Suprapubic skin (tissue), 4 donors: ENCODE results near the gene MARCHF7.

Experiments
- CTCF ChIP-seq, 2 donors: fragments of 200-600 bp in 1 of 2; fragments of 450-650 bp in 1 of 2; sonication (generic) in 1 of 2; IDR thresholded peaks; one replicate each; pipeline ENCODE4 v1.5.1; 2016 to 2019; ENCODE audit warnings: antibody characterized with exemption in 2 of 2, mild to moderate bottlenecking in 1 of 2, moderate library complexity in 1 of 2
- POLR2A ChIP-seq, 2 donors: fragments of 450-650 bp; IDR thresholded peaks; one replicate each; pipeline ENCODE4 v1.6.1; 2017; ENCODE audit warnings: antibody characterized with exemption in 2 of 2, mild to moderate bottlenecking in 2 of 2, moderate library complexity in 2 of 2
- POLR2AphosphoS5 ChIP-seq, 3 donors: sonication (generic); formaldehyde crosslinking; IDR thresholded peaks; one replicate each; pipeline ENCODE4 v1.6.1; 2017; ENCODE audit warnings: antibody characterized with exemption in 3 of 3

GRCh38 chr2:159703491-159703890 is 8.8 kb upstream of the MARCHF7 start:
- TF ChIP-seq CTCF (IDR thresholded peaks at IDR 0.05) = no peak
- no peak for TF ChIP-seq POLR2AphosphoS5 (IDR thresholded peaks at IDR 0.05)
- no peak for TF ChIP-seq POLR2A (IDR thresholded peaks at IDR 0.05)
